GM12892 (cell line): ENCODE measurements around the gene WWOX.

Experiments used
- DNase-seq: peaks from one replicate; pipeline ENCODE4 v3.0.0; 2011; ENCODE audit not compliant: insufficient read length
- FAIRE-seq: peaks from 2 replicates; lab custom pipeline; 2011; peaks lifted over from hg19 to GRCh38; lab: Jason Lieb, UNC
- POLR2A ChIP-seq: IDR thresholded peaks from 2 replicates; pipeline ENCODE4 v1.6.1; 2011; ENCODE audit warnings: low read depth, low read length, control low read depth
- POLR2AphosphoS5 ChIP-seq: IDR thresholded peaks from 2 replicates; pipeline ENCODE4 v1.6.1; 2011; ENCODE audit warnings: low read depth, low read length, control low read depth
- TAF1 ChIP-seq: IDR thresholded peaks from 2 replicates; pipeline ENCODE4 v1.6.1; 2011; ENCODE audit warnings: low read depth, mild to moderate bottlenecking, control low read depth, low read length, borderline replicate concordance

The WWOX gene

DNA sequence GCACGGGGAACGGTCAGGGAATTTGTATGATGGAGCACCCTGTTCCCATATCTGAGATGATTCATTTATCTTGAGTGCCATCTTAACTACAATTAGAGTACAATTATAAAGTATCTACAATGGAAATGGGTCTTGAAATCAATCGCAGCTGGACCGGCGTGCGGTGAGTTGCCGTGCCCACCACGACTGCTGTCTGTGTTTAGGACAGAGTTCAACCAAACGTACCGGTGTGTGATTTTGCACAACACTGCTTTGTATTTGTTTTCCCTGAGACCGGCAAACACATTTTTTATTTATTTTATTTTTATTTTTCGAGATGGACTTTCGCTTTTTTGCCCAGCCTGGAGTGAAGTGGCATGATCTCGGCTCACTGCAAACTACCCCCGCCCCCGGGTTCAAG is 457.0 kb downstream of the WWOX start:
- TF ChIP-seq POLR2AphosphoS5 (no peak), TAF1 (no peak), POLR2A (no peak)
- no peak for FAIRE-seq
- no peak for DNase-seq

DNA sequence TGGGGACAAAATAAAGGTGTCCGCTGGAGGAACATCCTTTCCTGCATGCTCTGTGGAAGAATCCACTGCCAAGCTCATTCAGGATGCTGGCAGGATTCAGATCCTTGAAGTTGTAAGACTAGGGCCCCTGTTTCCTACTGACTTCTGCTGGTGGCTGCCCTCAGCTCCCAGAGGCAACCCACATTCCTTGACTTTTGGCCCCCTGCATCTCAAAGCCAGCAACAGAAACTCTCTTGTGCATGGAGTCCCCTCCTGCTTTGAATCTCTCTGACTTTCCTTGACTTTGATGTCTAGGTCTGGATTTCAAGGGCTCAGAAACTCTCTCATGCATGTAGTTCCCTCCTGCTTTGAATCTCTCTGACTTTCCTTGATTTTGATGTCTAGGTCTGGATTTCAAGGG is 461.5 kb downstream of the WWOX start:
- TF ChIP-seq POLR2AphosphoS5 (no peak), POLR2A (no peak), TAF1 (no peak)
- DNase-seq (no peak), FAIRE-seq (no peak)

GRCh38 chr16:78562111-78562510 is 462.7 kb downstream of the WWOX start:
- DNase-seq = no peak
- TF ChIP-seq POLR2AphosphoS5 (no peak), TAF1 (no peak), POLR2A (no peak)
- no peak for FAIRE-seq

DNA sequence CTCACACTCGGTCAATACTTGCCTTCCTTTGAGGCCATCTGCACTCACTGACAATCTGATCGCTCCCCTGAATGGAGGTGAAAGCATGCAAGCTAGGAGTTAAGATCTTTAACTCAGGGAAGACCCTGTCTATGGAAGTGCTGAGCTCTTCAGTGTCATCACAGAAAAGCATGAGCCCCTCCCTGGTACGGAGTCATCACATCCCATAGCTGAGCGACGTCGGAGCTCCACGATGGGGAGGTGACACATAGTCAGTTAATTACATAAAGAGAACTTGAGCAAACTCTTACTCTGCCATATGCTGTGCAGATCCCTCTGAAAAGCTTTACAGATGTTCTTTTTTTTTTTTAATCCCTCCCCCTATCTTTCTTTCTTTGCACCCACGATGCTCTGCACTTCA is 463.2 kb downstream of the WWOX start:
- FAIRE-seq = no peak
- no peak for TF ChIP-seq TAF1
- TF ChIP-seq POLR2AphosphoS5 = no peak
- no peak for TF ChIP-seq POLR2A
- DNase-seq = no peak

DNA sequence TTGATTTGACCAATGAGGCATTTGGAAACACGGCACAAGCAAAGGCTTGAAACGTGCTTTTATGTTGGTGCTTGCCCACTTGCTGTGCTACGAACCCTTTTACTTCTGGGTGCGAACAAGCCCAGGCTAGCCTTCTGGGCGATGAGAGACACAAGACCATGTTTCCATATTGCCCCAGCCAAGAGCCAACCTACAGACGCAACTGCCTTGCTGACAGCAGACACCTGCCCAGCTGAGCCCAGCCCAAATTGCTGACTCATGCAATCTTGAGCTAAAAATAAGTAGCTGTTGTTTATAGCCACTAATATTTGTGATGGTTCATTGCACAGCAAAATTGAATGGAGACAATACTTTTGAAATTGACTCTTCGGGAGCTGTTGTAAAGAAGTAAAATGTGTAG is 464.5 kb downstream of the WWOX start:
- FAIRE-seq = no peak
- no peak for DNase-seq
- TF ChIP-seq POLR2A (no peak), POLR2AphosphoS5 (no peak), TAF1 (no peak)

DNA sequence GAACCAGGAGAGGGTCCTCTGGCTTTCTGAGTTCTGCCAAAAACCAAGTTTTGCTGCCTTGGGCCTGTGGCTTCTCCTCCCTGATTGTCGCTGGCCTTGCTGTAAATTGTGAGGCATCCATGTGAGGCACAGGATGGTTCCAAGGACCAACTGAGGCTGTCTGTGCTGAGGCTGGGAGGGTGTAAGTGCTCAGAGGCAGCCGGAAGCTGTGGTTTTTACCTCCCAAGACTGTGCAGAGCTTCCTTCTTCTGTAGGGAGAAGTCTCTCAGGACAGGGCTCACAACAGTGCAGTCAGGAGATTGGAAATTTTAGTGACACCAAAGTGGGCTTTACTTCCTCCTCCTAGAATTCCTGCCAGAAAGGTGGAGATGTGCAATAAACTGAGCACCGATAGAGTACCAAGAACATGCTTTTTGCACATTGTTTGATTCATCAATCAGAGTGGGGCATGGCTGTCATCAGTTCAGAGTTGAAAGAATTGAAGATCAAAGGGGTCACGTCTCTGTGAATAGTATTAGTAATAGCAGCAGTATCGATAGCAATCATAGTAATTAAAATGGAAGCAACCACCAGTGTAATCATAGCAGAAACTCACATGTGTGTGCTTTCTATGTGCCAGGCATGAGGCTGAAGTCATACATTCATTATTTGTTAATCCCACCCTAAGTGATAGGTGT is 467.1 kb downstream of the WWOX start:
- TF ChIP-seq POLR2A (no peak), TAF1 (no peak), POLR2AphosphoS5 (no peak)
- no peak for DNase-seq
- FAIRE-seq = no peak

DNA sequence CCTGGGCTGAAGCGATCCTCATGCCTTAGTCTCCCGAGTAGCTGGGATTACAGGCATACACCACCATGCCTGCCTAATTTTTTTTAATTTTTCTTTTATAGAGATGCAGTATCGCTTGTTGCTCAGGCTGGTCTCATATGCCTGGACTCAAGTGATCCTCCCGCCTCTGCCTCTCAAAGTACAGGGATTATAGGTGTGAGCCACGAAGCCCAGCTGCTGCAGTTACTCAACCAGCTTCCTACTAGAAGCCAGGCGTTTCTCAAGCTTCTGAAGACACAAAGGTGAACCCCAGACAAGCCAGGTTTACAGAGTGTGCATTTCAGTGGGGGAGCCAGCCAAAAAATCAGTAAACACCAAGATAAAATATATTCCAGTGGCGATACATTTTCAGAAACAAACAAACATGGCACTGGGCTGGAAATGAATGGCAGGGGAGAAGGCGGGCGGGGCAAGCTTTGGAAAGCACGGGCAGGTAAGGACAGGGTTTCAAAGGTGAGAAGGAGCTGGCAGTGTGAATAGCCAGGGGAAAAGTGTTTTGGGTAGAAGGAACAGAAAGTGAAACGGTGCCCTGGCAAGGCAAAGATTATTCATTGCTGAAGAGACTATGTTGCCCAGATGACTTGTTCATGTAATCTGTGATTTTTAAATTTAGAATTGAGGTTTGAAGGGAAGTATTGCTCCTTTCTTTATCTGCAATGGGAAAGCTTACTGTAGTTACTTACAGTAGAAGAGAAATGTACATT is 471.1 kb downstream of the WWOX start:
- FAIRE-seq (no peak), DNase-seq (no peak)

DNA sequence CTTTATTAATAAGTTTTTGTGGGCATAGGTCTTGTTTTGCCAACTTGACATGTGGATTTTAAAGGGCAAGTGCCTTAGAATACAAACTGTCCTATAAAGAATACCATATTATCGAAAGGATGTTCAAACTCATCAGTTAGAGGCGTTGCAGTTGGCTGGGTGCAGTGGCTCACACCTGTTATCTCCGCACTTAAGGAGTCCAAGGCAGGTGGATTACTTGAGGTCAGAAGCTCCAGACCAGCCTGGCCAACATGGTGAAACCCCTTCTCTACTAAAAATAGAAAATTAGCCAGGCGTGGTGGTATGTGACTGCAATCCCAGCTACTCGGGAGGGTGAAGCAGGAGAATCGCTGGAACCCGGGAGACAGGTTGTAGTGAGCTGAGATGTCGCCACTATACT is 472.0 kb downstream of the WWOX start:
- no peak for TF ChIP-seq POLR2A
- no peak for TF ChIP-seq POLR2AphosphoS5
- TF ChIP-seq TAF1 = no peak
- FAIRE-seq (no peak), DNase-seq (no peak)

More for the DNA sequence above, 471.1 kb downstream of the WWOX start:
- TF ChIP-seq POLR2A (no peak), TAF1 (no peak), POLR2AphosphoS5 (no peak)

GRCh38 chr16:78571898-78572358 is 472.5 kb downstream of the WWOX start:
- DNase-seq (no peak), FAIRE-seq (no peak)
- TF ChIP-seq TAF1 (no peak), POLR2A (no peak), POLR2AphosphoS5 (no peak)

- no peak for TF ChIP-seq POLR2A
- TF ChIP-seq POLR2AphosphoS5 = no peak
- TF ChIP-seq TAF1 = no peak
- no peak for DNase-seq
- FAIRE-seq = no peak
Measured at GRCh38 chr16:78574571-78574970, 475.1 kb downstream of the WWOX start.

- DNase-seq (no peak), FAIRE-seq (no peak)
- TF ChIP-seq POLR2A (no peak), POLR2AphosphoS5 (no peak), TAF1 (no peak)
Measured at GRCh38 chr16:78576941-78577340, 477.5 kb downstream of the WWOX start.

GRCh38 chr16:78577630-78578029 is 478.2 kb downstream of the WWOX start:
- no peak for TF ChIP-seq POLR2A
- no peak for TF ChIP-seq TAF1
- TF ChIP-seq POLR2AphosphoS5 = no peak
- no peak for DNase-seq
- no peak for FAIRE-seq
